Sigmoid colon (tissue), 7 donors: ENCODE data around the gene UGT1A7. TPM values are rescaled to one million over a fixed set of nuclear protein-coding genes. Genes with fewer than 3 reads are reported as not detected.
"Not testable (repeated sequence)": the region's sequence is repeated elsewhere in the genome, so short reads cannot be mapped to it uniquely, and the experiment has no call there.

Source experiments
- DNase-seq: peaks from one replicate; pipeline ENCODE4 v3.0.0-alpha.2; 2019
- H3K27ac ChIP-seq, 4 donors: fragments of 200-600 bp; sonication (generic); one replicate each; pipeline ENCODE4 v1.5.1; 2016 to 2019; ENCODE audit warnings: mild to moderate bottlenecking in 1 of 4
- H3K27me3 ChIP-seq, 3 donors: fragments of 200-600 bp; sonication (generic); one replicate each; pipeline ENCODE4 v1.5.1; 2019; ENCODE audit warnings: mild to moderate bottlenecking in 1 of 3
- H3K36me3 ChIP-seq, 4 donors: fragments of 200-600 bp; sonication (generic); one replicate each; pipeline ENCODE4 v1.5.1; 2016 to 2019
- H3K4me1 ChIP-seq, 4 donors: fragments of 200-600 bp; sonication (generic); one replicate each; pipeline ENCODE4 v1.5.1; 2017 to 2019
- H3K4me3 ChIP-seq, 4 donors: fragments of 200-600 bp; sonication (generic); one replicate each; pipeline ENCODE4 v1.5.1; 2017 to 2019; ENCODE audit warnings: mild to moderate bottlenecking in 2 of 4, moderate library complexity in 1 of 4
- H3K9me3 ChIP-seq, 4 donors: fragments of 200-600 bp in 3 of 4; sonication (generic) in 3 of 4; one replicate each; pipeline versions ENCODE4 v1.5.1 to v1.6.1; 2013 to 2019
- EP300 ChIP-seq, 4 donors: sonication (generic); formaldehyde crosslinking; IDR thresholded peaks; one replicate each; pipeline ENCODE4 v1.6.1; 2017; ENCODE audit warnings: antibody characterized with exemption in 4 of 4
- POLR2A ChIP-seq, 2 donors: fragments of 450-650 bp; IDR thresholded peaks; one replicate each; pipeline ENCODE4 v1.6.1; 2016; ENCODE audit warnings: antibody characterized with exemption in 2 of 2, mild to moderate bottlenecking in 2 of 2, moderate library complexity in 2 of 2
- POLR2AphosphoS5 ChIP-seq, 4 donors: sonication (generic); formaldehyde crosslinking; IDR thresholded peaks; one replicate each; pipeline ENCODE4 v1.6.1; 2017; ENCODE audit warnings: antibody characterized with exemption in 4 of 4
- WGBS, 2 donors: extraction: QIAGEN DNeasy Blood & Tissue Kit; methylation state at CpG; one replicate each; pipeline ENCODE4 v1.1.7; 2013; 5-methylcytosine and 5-hydroxymethylcytosine counted together
- intact Hi-C: fragments of 100-400 bp; cut with DNase I; formaldehyde crosslinking; loops from one replicate; pipeline ENCODE4 v1.15.1; 2023
- polyA plus RNA-seq, 3 donors: library from polyadenylated mRNA; stranded (reverse); fragments of 200-250 nt; gene quantifications; one replicate each; pipeline ENCODE4 v1.2.3, GENCODE V29; 2013
- total RNA-seq, 4 donors: library from RNA; depleted of rRNA; stranded (reverse); fragments of >200 nt; gene quantifications; one replicate each; pipeline ENCODE4 v1.1.0, GENCODE V29; 2016
- TF ChIP-seq, protein P1 (sequence below), 4 experiments: fragments of 450-650 bp in 3 of 4; fragments of 200-600 bp in 1 of 4; IDR thresholded peaks; one replicate each; pipeline ENCODE4 v1.5.1; 2016 to 2019; ENCODE audit warnings: antibody characterized with exemption in 4 of 4, mild to moderate bottlenecking in 3 of 4, moderate library complexity in 2 of 4
- donor health status: healthy with polysubstance abuse.
- donor health status: Bipolar disorder and iron deficiency.
- donor health status: healthy.

The UGT1A7 gene
- total and polyA plus RNA-seq, 7 donors, result 0.66 TPM; not detected in 6

DNA sequence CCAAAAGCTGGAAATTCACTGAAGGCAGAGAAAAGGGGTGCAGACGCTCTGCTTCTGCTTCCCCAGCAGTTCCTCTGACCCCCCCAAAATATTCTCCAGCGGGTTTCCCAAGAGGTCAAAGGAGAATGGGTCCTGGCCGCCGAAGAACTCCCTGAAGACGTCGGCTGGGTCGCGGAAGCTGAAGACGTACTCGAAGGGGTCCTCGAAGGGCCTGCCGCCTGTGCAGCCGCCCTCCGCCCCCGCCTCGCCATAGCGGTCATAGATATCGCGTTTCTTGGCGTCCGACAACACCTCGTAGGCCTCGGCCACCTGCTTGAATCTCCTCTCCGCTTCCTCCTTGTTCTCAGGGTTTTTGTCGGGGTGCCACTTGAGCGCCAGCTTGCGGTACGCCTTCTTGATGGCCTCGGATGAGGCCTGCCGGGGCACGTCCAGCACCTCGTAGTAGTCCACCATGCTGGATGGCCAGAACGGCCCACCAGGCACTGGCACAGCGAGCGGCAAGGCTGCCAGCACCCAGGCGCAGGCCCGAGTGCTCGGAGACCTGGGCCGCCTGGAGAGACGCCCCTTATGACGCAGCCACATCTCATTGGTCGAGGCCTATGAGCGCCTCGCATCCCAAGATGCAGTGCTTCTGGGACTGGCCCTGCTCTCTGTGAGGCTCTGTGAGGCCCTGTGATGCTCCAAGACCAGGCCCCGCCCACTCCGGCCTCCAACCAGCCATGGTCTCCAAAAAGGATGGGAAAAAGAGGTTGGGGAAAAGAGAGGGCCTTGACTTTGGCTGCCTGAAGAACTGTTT is 62.0 kb downstream of the UGT1A7 start:
- no peak for DNase-seq
- H3K4me1 ChIP-seq, result no peaks in the 10 kb centered on the region
- WGBS, 2 donors, result 96 to 97% methylated on average over 46 of the region's 46 CpGs
- H3K9me3 ChIP-seq, result no peaks in the 10 kb centered on the region
- TF ChIP-seq EP300 (IDR thresholded peaks at IDR 0.05), result no peak
- TF ChIP-seq, protein P1, sequence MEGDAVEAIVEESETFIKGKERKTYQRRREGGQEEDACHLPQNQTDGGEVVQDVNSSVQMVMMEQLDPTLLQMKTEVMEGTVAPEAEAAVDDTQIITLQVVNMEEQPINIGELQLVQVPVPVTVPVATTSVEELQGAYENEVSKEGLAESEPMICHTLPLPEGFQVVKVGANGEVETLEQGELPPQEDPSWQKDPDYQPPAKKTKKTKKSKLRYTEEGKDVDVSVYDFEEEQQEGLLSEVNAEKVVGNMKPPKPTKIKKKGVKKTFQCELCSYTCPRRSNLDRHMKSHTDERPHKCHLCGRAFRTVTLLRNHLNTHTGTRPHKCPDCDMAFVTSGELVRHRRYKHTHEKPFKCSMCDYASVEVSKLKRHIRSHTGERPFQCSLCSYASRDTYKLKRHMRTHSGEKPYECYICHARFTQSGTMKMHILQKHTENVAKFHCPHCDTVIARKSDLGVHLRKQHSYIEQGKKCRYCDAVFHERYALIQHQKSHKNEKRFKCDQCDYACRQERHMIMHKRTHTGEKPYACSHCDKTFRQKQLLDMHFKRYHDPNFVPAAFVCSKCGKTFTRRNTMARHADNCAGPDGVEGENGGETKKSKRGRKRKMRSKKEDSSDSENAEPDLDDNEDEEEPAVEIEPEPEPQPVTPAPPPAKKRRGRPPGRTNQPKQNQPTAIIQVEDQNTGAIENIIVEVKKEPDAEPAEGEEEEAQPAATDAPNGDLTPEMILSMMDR (IDR thresholded peaks at IDR 0.05), result no peak
- no peak for TF ChIP-seq POLR2A (IDR thresholded peaks at IDR 0.05)
- no peak for TF ChIP-seq POLR2AphosphoS5 (IDR thresholded peaks at IDR 0.05)
- no peak overlapping the region for H3K27ac ChIP-seq
- intact Hi-C loops, result no loop called here
- no peak overlapping the region for H3K4me3 ChIP-seq
- no peaks in the 10 kb centered on the region for H3K36me3 ChIP-seq
- no peaks in the 10 kb centered on the region for H3K27me3 ChIP-seq

DNA sequence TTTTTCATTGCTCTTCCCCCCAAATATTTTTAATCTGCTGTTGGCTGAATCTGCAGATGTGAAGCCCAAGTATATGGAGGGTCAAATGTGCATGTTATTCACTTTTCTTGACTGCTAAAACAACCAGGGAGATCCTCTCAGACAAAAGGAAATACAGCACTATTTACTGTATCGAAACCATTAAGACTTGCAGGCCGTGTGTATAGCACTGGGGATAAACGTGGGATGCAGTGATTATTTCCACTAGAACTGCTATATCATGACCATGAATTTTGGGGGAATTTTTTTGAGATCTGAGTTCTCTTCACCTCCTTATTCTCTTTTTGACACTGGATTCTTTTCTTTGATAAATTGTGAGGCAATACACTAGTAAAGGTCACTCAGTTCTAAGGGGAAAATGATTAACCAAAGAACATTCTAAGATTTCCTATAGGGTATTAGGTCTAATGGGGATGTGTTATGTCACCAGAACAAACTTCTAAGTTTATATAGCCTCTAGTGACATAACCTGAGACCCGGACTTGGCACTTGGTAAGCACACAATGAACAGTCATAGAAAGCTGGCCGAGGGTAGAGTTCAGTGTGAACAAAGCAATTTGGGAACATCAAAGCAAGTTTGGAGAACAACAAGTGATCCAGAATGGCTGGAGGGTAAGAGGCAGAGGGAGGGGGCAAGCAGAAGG is 63.5 kb downstream of the UGT1A7 start:
- no peaks in the 10 kb centered on the region for H3K27me3 ChIP-seq
- H3K4me3 ChIP-seq, result no peak overlapping the region
- H3K36me3 ChIP-seq, result no peaks in the 10 kb centered on the region
- no peak overlapping the region for H3K27ac ChIP-seq
- H3K9me3 ChIP-seq, result no peaks in the 10 kb centered on the region
- 50 to 68% methylated on average over 5 of the region's 5 CpGs for WGBS, 2 donors
- H3K4me1 ChIP-seq, result no peaks in the 10 kb centered on the region
- DNase-seq, result no peak
- TF ChIP-seq, protein P1 (IDR thresholded peaks at IDR 0.05), result no peak
- TF ChIP-seq POLR2A (IDR thresholded peaks at IDR 0.05), result no peak
- no peak for TF ChIP-seq EP300 (IDR thresholded peaks at IDR 0.05)
- intact Hi-C loops, result no loop called here

DNA sequence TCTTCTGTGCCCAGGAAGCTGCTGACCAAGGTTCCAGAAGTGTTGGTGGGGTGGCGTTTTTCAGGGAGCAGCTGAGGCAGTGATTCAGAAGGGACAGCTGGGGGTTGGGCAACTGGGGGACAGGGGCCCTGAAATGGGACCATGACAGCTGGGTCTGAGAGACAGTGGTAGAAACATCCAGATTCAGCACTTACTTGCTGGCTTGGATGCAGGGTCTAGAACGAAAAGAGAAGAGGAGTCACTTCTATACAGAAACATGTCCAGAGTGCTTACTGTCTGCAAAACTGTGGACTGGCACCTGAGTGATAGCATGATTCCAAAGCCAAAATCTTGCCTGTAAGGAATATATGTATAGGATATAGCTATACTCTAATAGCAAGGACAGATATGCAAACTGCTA is 64.1 kb downstream of the UGT1A7 start:
- H3K27me3 ChIP-seq, H3K9me3 ChIP-seq, H3K27ac ChIP-seq, DNase-seq, H3K4me3 ChIP-seq, intact Hi-C loops, H3K36me3 ChIP-seq, H3K4me1 ChIP-seq: not testable (repeated sequence)
- WGBS, 2 donors, result 83 to 86% methylated on average over 2 of the region's 2 CpGs

DNA sequence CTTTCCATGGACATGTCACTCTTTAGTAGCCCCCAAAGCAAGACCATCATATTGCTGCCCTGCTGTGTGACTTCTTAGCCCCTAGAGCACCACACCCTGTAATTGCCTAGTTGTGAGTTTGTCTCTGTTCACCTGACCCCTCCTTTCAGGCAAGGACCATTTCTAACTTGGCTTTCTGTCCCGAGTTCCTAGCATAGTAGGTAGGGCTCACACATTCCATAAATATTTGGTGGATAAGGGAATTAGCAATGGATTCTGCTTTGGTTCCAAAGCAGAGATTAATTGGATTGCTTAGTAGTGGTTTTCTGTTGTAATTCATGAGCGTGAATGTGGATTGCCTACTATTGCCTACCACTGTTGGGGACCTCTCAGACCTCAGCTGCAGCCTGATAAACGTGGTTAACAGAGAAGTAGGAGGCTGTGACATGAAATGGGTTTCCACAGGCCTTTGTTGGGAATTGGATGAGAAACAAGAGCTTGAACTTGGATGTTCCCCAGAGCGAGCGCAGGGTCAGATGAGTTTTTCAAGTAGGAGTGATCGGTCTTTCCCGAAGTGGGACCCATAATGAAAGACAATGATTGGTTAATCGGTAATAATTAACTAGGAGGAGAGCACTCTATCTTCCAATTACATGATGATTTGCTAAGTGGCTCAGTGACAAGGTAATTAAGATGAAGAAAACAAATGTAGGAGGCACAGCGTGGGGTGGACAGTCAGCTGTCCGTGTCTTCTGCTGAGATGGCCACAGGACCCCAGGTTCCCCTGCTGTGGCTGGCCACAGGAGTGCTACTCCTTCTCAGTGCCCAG is 65.0 kb downstream of the UGT1A7 start:
- H3K4me3 ChIP-seq, result no peak overlapping the region
- H3K36me3 ChIP-seq, result no peaks in the 10 kb centered on the region
- H3K9me3 ChIP-seq, result no peaks in the 10 kb centered on the region
- H3K27ac ChIP-seq, result no peak overlapping the region
- TF ChIP-seq, protein P1 (IDR thresholded peaks at IDR 0.05), result no peak
- TF ChIP-seq POLR2A (IDR thresholded peaks at IDR 0.05), result no peak
- TF ChIP-seq POLR2AphosphoS5 (IDR thresholded peaks at IDR 0.05), result no peak
- TF ChIP-seq EP300 (IDR thresholded peaks at IDR 0.05), result no peak
- no peaks in the 10 kb centered on the region for H3K27me3 ChIP-seq
- intact Hi-C loops, result no loop called here
- WGBS, 2 donors, result 78 to 89% methylated on average over 10 of the region's 10 CpGs
- no peaks in the 10 kb centered on the region for H3K4me1 ChIP-seq
- DNase-seq, result no peak

DNA sequence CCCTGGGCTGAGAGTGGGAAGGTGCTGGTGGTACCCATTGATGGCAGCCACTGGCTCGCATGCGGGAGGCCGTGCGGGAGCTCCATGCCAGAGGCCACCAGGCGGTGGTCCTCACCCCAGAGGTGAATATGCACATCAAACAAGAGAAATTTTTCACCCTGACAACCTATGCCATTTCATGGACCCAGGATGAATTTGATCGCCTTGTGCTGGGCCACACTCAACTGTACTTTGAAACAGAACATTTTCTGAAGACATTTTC is 65.5 kb downstream of the UGT1A7 start:
- H3K36me3 ChIP-seq, result no peaks in the 10 kb centered on the region
- H3K4me1 ChIP-seq, result no peaks in the 10 kb centered on the region
- 88 to 97% methylated on average over 6 of the region's 6 CpGs for WGBS, 2 donors
- intact Hi-C loops, result no loop called here
- DNase-seq, result no peak
- H3K27me3 ChIP-seq, result no peaks in the 10 kb centered on the region
- no peaks in the 10 kb centered on the region for H3K9me3 ChIP-seq
- TF ChIP-seq POLR2A (IDR thresholded peaks at IDR 0.05) (no peak), POLR2AphosphoS5 (IDR thresholded peaks at IDR 0.05) (no peak), EP300 (IDR thresholded peaks at IDR 0.05) (no peak)
- H3K4me3 ChIP-seq, result no peak overlapping the region
- no peak overlapping the region for H3K27ac ChIP-seq

DNA sequence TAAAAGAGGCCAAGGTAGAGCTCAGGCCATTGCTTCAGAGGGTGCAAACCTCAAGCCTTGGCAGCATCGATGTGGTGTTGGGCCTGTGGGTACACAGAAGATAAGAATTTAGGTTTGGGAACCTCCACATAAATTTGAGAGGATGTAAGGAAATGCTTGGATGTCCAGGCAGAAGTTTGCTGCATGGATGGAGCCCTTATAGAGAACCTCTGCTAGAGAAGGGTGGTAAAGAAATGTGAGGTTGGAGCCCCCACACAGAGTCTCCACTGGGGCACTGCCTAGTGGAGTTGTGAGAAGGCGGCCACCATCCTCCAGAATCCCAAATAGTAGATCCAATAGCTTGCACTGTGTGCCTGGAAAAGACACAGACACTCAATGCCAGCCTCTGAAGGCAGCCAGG is 69.0 kb downstream of the UGT1A7 start:
- H3K27ac ChIP-seq, H3K9me3 ChIP-seq, H3K4me3 ChIP-seq, H3K36me3 ChIP-seq, DNase-seq, intact Hi-C loops, H3K4me1 ChIP-seq, H3K27me3 ChIP-seq: not testable (repeated sequence)
- WGBS, 2 donors, result 85 to 90% methylated on average over 2 of the region's 2 CpGs

DNA sequence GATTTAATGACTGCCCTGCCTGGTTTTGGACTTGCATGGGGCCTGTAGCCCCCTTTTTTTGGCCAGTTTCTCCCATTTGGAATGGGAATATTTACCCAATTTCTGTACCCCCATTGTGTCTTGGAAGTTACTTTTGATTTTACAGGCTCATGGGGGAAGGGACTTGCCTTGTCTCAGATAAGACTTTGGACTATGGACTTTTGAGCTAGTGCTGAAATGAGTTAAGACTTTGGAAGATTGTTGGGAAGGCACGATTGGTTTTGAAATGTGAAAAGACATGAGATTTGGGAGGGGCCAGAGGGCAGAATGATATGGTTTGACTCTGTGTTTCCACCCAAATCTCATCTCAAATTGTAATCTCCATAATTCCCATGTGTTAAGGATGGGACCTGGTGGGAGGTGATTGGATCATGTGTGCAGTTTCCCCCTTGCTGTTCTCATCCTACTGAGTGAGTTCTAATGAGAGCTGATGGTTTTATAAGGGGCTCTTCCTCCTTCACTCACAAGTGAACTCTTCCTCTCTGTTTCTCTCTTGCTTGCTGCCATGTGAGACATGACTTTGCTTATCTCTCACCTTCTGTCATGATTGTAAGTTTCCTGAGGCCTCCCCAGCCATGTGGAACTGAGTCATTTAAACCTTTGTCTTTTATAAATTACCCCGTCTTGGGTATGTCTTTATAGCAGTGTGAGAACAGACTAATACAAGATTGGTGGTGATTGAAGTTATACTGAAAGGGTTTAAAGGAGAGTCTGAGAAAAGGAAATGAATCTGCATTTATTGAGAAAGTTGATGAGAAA is 69.7 kb downstream of the UGT1A7 start:
- H3K4me1 ChIP-seq, H3K27ac ChIP-seq, intact Hi-C loops, H3K36me3 ChIP-seq, DNase-seq, H3K4me3 ChIP-seq, H3K27me3 ChIP-seq, H3K9me3 ChIP-seq: not testable (repeated sequence)
- 57 to 70% methylated on average over 2 of the region's 2 CpGs for WGBS, 2 donors
